GM12872 (cell line): ENCODE data around the gene CYBRD1.
A peak's percentile ranks its signal among the peaks of the same experiment; 100 is the strongest.

Experiments
- TF ChIP-seq, protein P1 (sequence below): IDR thresholded peaks from 3 replicates; pipeline ENCODE4 v1.5.1; 2011; ENCODE audit warnings: low read depth, mild to moderate bottlenecking, low read length, moderate library complexity; ENCODE audit not compliant: insufficient read depth

CYBRD1 gene

DNA sequence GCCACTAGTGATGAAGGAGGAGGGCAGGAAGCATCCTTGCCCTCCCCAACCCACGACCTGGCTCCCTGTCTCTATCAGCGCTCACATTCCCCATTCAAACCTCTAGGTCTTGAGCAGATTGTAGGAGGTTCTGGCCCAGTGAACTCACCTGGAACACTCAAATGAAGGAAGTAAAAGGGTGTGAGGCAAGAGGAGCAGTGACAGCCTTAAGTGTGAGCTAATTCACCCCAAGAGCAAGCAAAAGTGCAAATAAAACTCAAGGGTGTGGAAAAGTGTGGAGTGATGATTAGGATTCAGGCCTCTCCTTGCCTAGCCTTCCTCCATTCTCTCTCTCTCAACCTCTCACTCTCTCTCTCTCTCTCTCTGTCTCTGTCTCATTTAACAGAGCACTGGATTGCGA is 41.0 kb downstream of the CYBRD1 start:
- TF ChIP-seq, protein P1, sequence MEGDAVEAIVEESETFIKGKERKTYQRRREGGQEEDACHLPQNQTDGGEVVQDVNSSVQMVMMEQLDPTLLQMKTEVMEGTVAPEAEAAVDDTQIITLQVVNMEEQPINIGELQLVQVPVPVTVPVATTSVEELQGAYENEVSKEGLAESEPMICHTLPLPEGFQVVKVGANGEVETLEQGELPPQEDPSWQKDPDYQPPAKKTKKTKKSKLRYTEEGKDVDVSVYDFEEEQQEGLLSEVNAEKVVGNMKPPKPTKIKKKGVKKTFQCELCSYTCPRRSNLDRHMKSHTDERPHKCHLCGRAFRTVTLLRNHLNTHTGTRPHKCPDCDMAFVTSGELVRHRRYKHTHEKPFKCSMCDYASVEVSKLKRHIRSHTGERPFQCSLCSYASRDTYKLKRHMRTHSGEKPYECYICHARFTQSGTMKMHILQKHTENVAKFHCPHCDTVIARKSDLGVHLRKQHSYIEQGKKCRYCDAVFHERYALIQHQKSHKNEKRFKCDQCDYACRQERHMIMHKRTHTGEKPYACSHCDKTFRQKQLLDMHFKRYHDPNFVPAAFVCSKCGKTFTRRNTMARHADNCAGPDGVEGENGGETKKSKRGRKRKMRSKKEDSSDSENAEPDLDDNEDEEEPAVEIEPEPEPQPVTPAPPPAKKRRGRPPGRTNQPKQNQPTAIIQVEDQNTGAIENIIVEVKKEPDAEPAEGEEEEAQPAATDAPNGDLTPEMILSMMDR: no peak

DNA sequence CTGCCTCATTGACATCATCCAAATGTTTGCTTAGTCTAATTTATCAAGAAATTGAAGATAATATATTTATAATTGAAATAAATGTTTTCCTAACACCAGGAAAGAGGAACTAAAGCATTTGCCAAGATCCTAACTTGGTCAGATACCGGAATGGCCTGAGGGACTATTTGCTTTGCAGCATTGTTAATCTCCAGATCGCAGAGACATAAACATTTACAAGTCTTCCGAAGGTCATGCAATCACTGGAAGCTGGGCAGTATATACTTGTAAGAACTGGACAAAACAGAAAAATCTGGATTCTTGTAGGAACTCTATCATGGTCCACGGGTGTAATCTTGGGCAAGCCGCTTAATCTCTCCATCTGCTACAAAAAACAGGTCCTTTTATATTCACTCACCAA is 42.2 kb downstream of the CYBRD1 start:
- TF ChIP-seq, protein P1: no peak

DNA sequence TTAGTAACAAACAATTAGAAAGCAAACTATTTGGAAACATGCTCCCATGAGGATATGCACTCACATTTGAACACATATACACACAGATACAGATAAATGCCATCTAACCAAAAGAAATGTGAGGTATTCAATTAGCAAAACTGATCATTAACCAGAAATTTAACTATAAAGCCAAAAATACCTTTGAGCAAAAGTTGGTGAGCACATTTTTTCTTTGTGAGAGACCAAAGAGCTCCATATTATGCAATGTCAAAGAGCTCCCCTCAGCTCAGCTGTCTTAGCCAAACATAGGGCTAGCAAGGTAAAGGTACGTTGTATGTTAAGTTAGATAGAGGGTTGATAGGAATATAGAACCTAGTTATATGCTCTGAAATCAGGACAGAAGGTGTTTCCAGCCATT is 43.8 kb downstream of the CYBRD1 start:
- TF ChIP-seq, protein P1: no peak

DNA sequence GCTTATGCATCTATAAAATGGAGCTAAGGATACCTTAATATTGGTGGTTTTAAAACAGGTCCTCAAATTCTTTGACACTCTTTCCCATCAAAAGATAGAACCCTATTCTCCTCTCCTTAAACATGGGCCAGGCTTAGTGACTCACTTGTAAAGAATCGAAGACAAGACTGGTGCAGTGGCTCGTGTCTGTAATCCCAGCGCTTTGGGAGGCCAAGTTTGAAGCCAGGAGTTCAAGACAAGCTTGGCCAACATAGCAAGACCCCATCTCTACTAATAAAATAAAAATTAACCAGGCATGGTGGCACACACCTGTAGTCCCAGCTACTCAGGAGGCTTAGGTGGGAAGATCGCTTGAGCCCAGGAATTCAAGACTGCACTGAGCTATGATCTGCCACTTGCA is 44.5 kb downstream of the CYBRD1 start:
- TF ChIP-seq, protein P1: no peak

DNA sequence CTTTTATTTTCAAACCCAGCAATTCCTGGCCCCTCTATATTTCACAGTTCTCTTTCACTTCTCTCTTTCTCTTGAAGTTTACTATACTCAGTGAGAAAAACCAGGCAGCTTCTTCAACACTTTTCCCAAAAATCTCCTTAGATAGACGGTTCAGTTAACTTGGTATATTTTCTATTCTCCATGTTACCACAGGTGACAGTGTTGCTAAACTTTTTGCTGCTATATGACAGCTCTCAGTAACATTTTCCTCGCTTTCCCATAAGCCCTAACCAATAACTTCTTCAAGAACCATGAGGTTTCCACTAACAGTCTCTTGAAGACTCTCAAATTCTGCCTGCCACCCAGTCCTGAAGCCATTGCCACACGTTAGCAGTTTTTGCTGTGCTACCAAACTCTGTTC is 45.8 kb downstream of the CYBRD1 start:
- TF ChIP-seq, protein P1: no peak

DNA sequence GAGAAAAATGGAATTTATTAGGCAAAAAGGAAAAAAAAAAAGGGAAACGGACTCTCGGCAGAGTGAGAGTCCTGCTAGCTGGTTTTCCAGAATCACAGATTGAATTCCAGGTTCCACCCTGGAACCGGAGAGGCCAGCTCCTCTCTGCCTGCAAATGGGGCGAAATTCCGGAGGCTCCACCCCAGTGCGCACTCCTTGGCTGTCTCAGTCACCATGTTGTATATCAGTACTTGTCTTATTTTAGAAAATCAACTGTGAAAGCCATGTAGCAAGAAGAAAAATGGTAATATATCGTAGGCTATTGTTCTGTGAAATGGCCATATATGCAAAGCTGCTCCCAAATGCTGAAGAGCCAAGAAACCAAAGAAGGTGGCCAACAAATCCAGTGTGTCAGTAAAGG is 49.4 kb downstream of the CYBRD1 start:
- TF ChIP-seq, protein P1: no peak

DNA sequence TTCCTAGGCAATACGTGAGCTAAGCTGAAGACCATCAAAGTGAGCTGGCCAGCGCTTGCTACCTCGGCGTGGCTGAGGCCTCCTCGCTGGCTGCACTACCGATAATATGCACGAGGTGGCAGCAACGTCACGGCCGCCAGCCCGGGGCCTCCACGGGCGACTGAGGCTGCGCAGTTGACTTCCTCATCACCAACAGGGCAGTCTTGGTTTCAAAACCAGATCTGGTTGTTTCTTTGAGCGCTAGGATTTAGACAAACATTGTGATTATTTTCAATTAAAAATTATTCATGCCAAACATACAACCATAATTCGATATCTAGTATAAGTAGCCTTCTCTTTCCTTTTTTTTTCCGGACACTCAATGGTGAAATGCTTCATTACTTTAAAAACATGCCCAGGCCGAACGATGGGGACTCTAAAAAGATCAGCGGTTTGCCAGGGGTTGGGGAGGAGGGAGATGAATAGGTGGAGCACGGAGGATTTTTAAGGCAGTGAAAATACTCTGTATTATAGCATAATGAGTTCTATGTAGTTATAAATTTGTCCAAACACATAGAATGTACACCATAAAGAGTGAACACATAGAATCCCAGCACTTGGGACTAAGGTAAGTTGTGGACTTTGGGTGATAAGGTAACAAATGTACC is 52.0 kb downstream of the CYBRD1 start:
- TF ChIP-seq, protein P1: peak; percentile 87
